ENCODE data around the gene FAM174A.

GRCh38 chr5:100546001-100546400, 10.8 kb downstream of the FAM174A start:
- TF ChIP-seq SP1 (IDR thresholded peaks at IDR 0.05), result no peak
- no peak for TF ChIP-seq ELF4 (IDR thresholded peaks at IDR 0.05)
- no peak for TF ChIP-seq ARNT (IDR thresholded peaks at IDR 0.05)
- no peak for TF ChIP-seq ZNF384 (IDR thresholded peaks at IDR 0.05)
- no peak for TF ChIP-seq SUZ12 (IDR thresholded peaks at IDR 0.05)
- TF ChIP-seq PKNOX1 (IDR thresholded peaks at IDR 0.05), result no peak
- TF ChIP-seq FOXK2 (IDR thresholded peaks at IDR 0.05), result no peak
- TF ChIP-seq HDGF (IDR thresholded peaks at IDR 0.05; ENCODE audit: borderline replicate concordance), result no peak

All from HEK293T (cell line).